NCI-H345 treated with DMSO at 0.1 percent for 48 hours (cell line): ENCODE measurements around the gene DCLRE1B.

ENCODE experiments used
- DNase-seq: peaks from one replicate; lab custom pipeline; 2025; ENCODE audit not compliant: unreplicated experiment; lab: John Stamatoyannopoulos, UW

DCLRE1B gene

GRCh38 chr1:113886417-113887401 is 18.4 kb upstream of the DCLRE1B start:
- DNase-seq, result no peak

- DNase-seq, result no peak
Observed at GRCh38 chr1:113887402-113888175, 17.5 kb upstream of the DCLRE1B start, which contains the start of gene BCL2L15. Gene BCL2L15 (minus strand): TSS chr1:113887581. CDS start chr1:113887375, 206 bp downstream.

- DNase-seq, result no peak
Observed at GRCh38 chr1:113890816-113891215, 14.3 kb upstream of the DCLRE1B start.

GRCh38 chr1:113891631-113892220 is 13.4 kb upstream of the DCLRE1B start:
- DNase-seq, result no peak

GRCh38 chr1:113893267-113893666 is 11.9 kb upstream of the DCLRE1B start:
- DNase-seq, result no peak

- no peak for DNase-seq
Observed at GRCh38 chr1:113895098-113895497, 10.0 kb upstream of the DCLRE1B start.

GRCh38 chr1:113895961-113896360 is 9.2 kb upstream of the DCLRE1B start:
- no peak for DNase-seq

GRCh38 chr1:113898241-113898814 is 6.8 kb upstream of the DCLRE1B start:
- DNase-seq, result no peak

- DNase-seq, result no peak
Observed at GRCh38 chr1:113899111-113899510, 6.0 kb upstream of the DCLRE1B start.

GRCh38 chr1:113901191-113901590 is 3.9 kb upstream of the DCLRE1B start:
- no peak for DNase-seq

GRCh38 chr1:113903501-113904292 is 1.4 kb upstream of the DCLRE1B start:
- DNase-seq, result no peak

GRCh38 chr1:113904293-113904673 is 843 bp upstream of the DCLRE1B start:
- DNase-seq, result peak; percentile 57

GRCh38 chr1:113905435-113905861 is 322 bp downstream of the DCLRE1B start:
- peak; percentile 12 for DNase-seq

- DNase-seq, result no peak
Observed at GRCh38 chr1:113912594-113913311, 7.6 kb downstream of the DCLRE1B start.

GRCh38 chr1:113913312-113913668 is 8.2 kb downstream of the DCLRE1B start:
- DNase-seq, result no peak

- no peak for DNase-seq
Observed at GRCh38 chr1:113913887-113914664, 8.9 kb downstream of the DCLRE1B start.

- DNase-seq, result no peak
Observed at GRCh38 chr1:113916974-113917373, 11.8 kb downstream of the DCLRE1B start.

- no peak for DNase-seq
Observed at GRCh38 chr1:113917400-113918082, 12.4 kb downstream of the DCLRE1B start.
